HepG2 (cell line): ENCODE results near the gene PTPN13.

ENCODE experiments used
- FOXP1 ChIP-seq, 2 experiments: fragments of 450-650 bp in 1 of 2; IDR thresholded peaks; 2 replicates each; pipeline ENCODE4 v1.6.1; 2017 to 2018; ENCODE audit warnings: antibody characterized with exemption in 1 of 2
- POLR2A ChIP-seq, 2 experiments: IDR thresholded peaks; 2 replicates each; pipeline ENCODE4 v1.6.1; 2011; ENCODE audit warnings: low read depth in 2 of 2, low read length in 2 of 2, mild to moderate bottlenecking in 1 of 2, moderate library complexity in 1 of 2; ENCODE audit not compliant: insufficient read depth in 1 of 2
- POLR2AphosphoS2 ChIP-seq: IDR thresholded peaks from 2 replicates; pipeline ENCODE4 v1.6.1; 2011; ENCODE audit warnings: low read depth, low read length, improper control_type of control experiment
- RFX5 ChIP-seq: IDR thresholded peaks from 2 replicates; pipeline ENCODE4 v1.6.1; 2011; ENCODE audit warnings: low read depth, low read length, improper control_type of control experiment
- SNAPC2 ChIP-seq: sonication (generic); formaldehyde crosslinking; IDR thresholded peaks from 2 replicates; pipeline ENCODE4 v1.8.1; 2022; ENCODE audit warnings: mild to moderate bottlenecking, missing genetic modification reagents
- ZNF121 ChIP-seq: sonication (generic); formaldehyde crosslinking; IDR thresholded peaks from 2 replicates; pipeline ENCODE4 v1.5.0; 2020; ENCODE audit warnings: mild to moderate bottlenecking, missing genetic modification reagents
- ZNF367 ChIP-seq: sonication (generic); formaldehyde crosslinking; IDR thresholded peaks from 2 replicates; pipeline ENCODE4 v1.4.0; 2020; ENCODE audit warnings: missing genetic modification reagents, borderline replicate concordance
- ZNF382 ChIP-seq: sonication (generic); formaldehyde crosslinking; IDR thresholded peaks from 2 replicates; pipeline ENCODE4 v1.5.0; 2020; ENCODE audit warnings: missing genetic modification reagents, mild to moderate bottlenecking, borderline replicate concordance
- ZNF567 ChIP-seq: sonication (generic); formaldehyde crosslinking; IDR thresholded peaks from 2 replicates; pipeline ENCODE4 v1.8.1; 2023; ENCODE audit warnings: mild to moderate bottlenecking, missing genetic modification reagents, borderline replicate concordance
- ZNF644 ChIP-seq: IDR thresholded peaks from 2 replicates; pipeline ENCODE4 v1.6.1; 2016; ENCODE audit warnings: low read depth
- TF ChIP-seq, protein P1 (sequence below), 2 experiments: sonication (generic) in 1 of 2; formaldehyde crosslinking in 1 of 2; IDR thresholded peaks; 2 replicates each; pipeline versions ENCODE4 v1.5.1 to v1.6.1; 2011 to 2020; ENCODE audit warnings: borderline replicate concordance in 1 of 2, low read depth in 1 of 2, low read length in 1 of 2, mild to moderate bottlenecking in 1 of 2, missing genetic modification reagents in 1 of 2, moderate library complexity in 1 of 2
- TF ChIP-seq, protein P2 (sequence below): fragments of 450-650 bp; IDR thresholded peaks from 2 replicates; pipeline ENCODE4 v1.6.1; 2017
- TF ChIP-seq, protein P3 (sequence below): fragments of 450-650 bp; IDR thresholded peaks from 2 replicates; pipeline ENCODE4 v1.6.1; 2017; ENCODE audit warnings: mild to moderate bottlenecking

DNA sequence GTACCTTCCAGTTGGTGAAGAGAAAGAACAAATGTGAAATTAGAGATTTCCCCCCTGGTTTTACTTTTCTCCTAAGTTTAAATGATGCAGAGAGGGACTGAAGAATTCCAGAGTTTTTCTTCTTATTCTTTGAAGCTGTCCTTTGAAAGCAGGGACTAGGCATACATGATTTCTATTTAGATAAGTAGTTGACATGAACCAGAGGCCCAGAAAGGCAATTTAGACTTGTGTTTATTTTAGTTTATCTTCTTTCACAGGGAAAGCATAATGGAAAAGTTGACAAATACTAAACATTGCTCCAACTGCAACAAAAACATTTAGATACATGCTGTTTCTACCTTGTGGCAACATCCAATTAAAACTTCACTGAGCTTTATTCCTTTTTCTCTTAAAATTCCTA, 32.0 kb downstream of the PTPN13 start:
- no peak for TF ChIP-seq POLR2A (IDR thresholded peaks at IDR 0.05; ENCODE audit: insufficient read depth in 1 of 2, low read depth in 2 of 2, low read length in 2 of 2)
- TF ChIP-seq ZNF644 (CRISPR knock-in tag) = no peak
- TF ChIP-seq ZNF382 (CRISPR knock-in tag) = no peak
- TF ChIP-seq, protein P1, sequence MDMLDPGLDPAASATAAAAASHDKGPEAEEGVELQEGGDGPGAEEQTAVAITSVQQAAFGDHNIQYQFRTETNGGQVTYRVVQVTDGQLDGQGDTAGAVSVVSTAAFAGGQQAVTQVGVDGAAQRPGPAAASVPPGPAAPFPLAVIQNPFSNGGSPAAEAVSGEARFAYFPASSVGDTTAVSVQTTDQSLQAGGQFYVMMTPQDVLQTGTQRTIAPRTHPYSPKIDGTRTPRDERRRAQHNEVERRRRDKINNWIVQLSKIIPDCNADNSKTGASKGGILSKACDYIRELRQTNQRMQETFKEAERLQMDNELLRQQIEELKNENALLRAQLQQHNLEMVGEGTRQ (IDR thresholded peaks at IDR 0.05; ENCODE audit: low read depth, low read length) = no peak
- TF ChIP-seq, protein P1 (CRISPR knock-in tag; IDR thresholded peaks at IDR 0.05; ENCODE audit: borderline replicate concordance) = no peak
- no peak for TF ChIP-seq ZNF121
- no peak for TF ChIP-seq RFX5
- TF ChIP-seq FOXP1 (IDR thresholded peaks at IDR 0.05) = no peak
- TF ChIP-seq FOXP1 (CRISPR knock-in tag; IDR thresholded peaks at IDR 0.05) = no peak
- no peak for TF ChIP-seq POLR2AphosphoS2
- TF ChIP-seq, protein P2, sequence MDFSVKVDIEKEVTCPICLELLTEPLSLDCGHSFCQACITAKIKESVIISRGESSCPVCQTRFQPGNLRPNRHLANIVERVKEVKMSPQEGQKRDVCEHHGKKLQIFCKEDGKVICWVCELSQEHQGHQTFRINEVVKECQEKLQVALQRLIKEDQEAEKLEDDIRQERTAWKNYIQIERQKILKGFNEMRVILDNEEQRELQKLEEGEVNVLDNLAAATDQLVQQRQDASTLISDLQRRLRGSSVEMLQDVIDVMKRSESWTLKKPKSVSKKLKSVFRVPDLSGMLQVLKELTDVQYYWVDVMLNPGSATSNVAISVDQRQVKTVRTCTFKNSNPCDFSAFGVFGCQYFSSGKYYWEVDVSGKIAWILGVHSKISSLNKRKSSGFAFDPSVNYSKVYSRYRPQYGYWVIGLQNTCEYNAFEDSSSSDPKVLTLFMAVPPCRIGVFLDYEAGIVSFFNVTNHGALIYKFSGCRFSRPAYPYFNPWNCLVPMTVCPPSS = no peak
- TF ChIP-seq, protein P3, sequence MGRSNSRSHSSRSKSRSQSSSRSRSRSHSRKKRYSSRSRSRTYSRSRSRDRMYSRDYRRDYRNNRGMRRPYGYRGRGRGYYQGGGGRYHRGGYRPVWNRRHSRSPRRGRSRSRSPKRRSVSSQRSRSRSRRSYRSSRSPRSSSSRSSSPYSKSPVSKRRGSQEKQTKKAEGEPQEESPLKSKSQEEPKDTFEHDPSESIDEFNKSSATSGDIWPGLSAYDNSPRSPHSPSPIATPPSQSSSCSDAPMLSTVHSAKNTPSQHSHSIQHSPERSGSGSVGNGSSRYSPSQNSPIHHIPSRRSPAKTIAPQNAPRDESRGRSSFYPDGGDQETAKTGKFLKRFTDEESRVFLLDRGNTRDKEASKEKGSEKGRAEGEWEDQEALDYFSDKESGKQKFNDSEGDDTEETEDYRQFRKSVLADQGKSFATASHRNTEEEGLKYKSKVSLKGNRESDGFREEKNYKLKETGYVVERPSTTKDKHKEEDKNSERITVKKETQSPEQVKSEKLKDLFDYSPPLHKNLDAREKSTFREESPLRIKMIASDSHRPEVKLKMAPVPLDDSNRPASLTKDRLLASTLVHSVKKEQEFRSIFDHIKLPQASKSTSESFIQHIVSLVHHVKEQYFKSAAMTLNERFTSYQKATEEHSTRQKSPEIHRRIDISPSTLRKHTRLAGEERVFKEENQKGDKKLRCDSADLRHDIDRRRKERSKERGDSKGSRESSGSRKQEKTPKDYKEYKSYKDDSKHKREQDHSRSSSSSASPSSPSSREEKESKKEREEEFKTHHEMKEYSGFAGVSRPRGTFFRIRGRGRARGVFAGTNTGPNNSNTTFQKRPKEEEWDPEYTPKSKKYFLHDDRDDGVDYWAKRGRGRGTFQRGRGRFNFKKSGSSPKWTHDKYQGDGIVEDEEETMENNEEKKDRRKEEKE = no peak
- no peak for TF ChIP-seq ZNF367 (CRISPR knock-in tag)
- no peak for TF ChIP-seq ZNF567 (CRISPR knock-in tag)
- no peak for TF ChIP-seq SNAPC2 (CRISPR knock-in tag)
